Activated CD4-positive, alpha-beta T cell treated with anti-CD3 and anti-CD28 coated beads for 48 hours (primary cell): Measurements from ENCODE around the gene MCF2L2.
A peak's percentile ranks its signal among the peaks of the same experiment; 100 is the strongest.
"Not testable (repeated sequence)": the region's sequence is repeated elsewhere in the genome, so short reads cannot be mapped to it uniquely, and the experiment has no call there.

Experiments used
- DNase-seq: peaks from one replicate; pipeline ENCODE4 v3.0.0-alpha.2; 2020

The MCF2L2 gene

DNA sequence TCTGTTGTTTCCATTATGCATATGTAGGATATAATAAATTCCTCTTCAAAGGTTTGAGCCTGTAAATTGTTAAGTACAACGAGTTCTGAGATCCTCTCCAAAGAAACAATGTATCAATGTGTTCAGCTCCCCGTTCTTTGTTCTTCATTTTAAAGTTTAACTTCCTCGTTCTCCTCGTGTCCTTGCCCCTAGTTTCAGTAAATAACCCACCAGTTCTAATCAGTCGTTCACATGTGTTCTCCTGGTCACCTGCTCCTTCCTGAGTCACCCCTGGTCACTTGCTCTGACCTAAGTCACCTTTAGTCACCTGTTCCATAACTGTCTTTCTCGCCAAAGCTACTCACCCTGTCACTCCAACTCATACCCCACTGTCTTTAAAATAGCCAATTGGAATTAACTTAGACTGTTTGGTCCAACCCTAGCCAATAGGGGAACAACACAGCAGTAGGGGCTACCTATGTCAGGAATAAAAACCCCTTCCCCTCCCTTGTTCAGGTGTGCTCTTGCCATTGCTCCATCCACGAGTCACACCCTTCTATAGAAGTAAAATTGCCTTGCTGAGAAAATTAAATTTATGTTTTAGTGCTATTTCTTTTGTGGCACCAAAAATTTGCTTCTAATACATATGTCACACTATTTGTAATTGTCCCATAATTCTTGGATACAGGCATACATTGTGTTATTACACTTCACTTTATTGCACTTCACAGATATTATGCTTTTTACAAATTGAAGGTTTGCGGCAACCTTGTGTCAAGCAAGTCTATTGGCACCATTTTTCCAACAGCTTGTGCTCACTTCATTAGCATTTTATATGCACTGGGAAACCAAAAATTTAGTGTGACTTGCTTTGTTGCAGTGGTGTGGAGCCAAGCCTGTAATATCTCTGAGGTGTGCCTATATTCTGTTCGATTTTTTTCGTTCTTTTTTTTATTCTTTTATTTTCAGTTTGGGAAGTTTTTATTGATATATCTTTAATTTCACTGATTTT lies 15.3 kb upstream of the MCF2L2 start:
- DNase-seq: no peak

DNA sequence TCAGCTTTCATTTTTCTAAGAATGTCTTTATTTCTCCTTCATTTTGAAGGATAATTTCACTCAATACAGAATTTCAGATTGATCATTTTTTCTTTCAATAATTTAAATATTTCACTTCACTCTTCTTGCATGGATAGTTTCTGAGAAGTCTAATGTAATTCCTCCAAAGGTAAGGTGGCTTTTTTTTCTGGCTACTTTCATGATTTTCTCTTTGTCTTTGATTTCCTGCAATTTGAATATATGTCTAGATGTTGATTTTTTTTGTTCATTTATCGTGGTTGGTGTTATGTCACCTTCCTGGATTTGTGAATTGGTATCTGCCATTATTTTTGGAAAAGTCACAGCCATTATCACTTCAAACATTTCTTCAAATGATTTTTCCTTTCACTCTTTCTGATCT lies 14.6 kb upstream of the MCF2L2 start:
- DNase-seq: no peak

DNA sequence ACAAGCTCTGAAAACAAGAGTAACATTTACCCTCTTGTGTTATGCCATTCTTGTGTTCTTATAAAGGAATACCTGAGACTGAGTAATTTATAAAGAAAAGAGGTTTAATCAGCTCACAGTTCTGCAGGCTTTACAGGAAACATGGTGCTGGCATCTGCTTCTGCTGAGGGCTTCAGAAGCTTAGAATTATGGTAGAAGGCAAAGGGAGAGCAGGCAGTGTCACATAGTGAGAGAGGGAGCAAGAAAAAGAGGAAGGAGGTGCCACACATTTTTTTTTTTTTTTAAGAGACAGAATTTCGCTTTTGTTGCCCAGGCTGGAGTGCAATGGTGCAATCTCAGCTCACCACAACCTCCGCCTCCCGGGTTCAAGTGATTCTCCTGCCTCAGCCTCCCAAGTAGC lies 12.1 kb upstream of the MCF2L2 start:
- not testable (repeated sequence) for DNase-seq

DNA sequence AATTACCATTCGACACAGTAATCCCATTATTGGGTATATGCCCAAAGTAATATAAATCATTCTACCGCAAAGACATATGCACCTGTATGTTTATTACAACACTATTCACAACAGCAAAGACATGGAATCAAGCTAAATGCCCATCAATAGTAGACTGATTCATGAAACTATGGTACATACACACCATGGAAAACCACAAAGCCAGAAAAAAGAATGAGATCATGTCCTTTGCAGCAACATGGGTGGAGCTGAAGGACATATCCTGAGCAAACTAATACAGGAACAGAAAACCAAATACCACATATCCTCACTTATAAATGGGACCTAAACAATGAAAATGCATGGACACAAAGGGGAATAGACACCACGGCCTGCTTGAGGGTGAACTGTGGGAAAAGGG lies 11.1 kb upstream of the MCF2L2 start:
- DNase-seq: no peak

DNA sequence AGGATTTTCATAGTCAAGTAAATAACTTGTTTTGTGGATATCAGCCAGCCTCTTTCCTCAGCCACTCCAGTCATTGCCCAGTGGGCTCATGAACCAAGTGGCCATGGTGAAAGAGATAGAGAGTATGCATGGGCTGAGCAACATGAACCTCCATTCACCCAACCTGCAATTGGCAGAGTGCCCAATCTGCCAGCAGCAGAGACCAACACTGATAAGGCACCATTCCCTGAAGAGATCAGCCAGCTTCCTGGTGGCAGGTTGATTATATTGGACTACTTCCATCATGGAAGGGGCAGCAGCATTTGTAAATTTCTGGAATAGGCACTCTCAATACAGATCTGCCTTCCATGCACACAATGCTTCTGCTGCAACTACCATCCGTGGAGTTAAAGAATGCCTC lies 10.3 kb upstream of the MCF2L2 start:
- no peak for DNase-seq

DNA sequence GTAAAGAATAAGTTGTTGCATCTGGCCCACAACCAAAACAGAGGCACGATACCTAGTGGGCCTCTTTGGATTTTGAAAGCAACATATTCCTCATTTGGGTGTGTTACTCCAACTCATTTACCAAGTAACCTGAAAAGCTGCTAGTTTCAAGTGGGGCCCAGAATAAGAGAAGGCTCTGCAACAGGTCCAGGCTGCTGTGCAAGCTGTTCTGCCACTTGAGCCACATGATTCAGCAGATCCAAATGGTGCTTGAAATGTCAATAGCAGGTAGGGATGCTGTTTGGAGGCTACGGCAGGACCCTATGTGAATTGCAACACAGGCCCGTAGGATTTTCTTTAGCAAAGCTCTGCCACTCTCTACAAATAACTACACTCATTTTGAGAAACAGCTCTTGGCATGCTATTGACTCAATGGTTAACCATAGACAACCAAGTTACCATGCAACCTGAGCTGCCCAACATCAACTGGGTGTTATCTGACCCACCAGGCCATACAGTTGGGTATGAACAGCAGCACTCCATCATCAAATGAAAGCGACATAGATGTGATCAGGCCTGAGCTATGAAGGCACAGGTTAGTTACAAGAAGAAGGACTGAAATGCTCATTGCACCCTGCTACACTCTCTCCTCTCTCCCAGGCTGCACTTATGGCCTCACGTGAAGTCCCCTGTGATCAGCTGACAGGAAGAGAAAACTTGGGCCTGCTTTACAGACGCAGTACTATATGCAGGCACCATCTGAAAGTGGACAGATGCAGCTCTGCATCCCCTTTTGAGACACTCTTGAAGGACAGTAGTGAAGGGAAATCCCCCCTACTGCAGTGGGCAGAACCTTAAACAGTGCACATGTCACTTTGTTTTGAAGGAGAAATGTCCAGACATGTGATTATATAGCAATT lies 9.5 kb upstream of the MCF2L2 start:
- DNase-seq: no peak

DNA sequence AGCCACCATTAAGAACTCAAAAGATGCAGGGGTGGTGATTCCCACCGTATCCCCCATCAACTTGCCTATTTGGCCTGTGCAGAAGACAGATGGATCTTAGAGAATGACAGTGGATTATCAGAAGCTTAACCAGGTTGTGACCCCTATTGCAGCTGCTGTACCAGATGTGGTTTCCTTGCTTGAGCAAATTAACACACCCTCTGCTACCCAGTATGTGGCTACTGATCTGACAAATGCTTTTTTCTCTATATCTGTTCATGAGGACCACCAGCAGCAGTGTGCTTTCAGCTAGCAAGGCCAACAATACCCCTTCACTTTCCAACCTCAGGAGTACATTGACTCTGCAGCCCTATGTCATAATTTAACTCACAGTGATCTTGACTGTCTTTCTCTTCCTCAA lies 8.6 kb upstream of the MCF2L2 start:
- DNase-seq: no peak

DNA sequence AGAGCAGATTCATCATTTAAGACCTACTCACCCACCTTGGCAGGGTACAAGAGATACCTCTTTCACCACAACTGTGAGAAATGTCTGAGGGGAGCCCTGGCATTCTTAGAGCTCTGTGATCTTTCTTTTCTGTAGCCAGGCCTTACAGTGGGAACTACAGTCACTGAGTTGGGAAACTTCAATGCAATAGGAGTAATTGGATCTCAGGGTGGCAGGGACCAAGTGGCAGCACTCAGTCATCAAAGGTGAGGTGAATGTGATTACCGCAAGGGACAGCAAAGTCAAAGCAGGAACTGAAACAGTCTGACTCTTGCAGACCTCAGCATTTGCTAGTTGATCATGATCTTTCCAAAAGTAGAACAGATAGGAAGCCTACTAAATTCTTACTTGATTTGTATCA lies 7.2 kb upstream of the MCF2L2 start:
- peak; percentile 48 for DNase-seq

DNA sequence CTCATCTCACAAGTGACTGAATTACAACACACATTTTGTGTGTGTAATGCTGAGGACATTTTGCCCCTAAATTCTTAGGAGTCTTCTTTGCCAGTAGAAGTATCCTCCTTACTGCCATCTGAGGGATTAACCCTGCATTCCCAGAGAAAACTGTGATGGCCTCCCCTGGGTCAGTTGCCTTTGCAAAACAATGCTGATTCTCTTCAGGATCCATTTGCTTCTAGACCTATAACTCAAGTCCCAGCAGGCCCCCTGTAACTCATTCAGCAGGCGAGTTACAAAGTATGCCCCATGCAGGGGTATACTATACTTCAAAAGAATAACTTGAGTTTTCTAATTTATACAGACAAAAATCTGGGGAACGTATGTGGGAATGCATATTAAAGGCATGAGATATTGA lies 6.6 kb upstream of the MCF2L2 start:
- no peak for DNase-seq

DNA sequence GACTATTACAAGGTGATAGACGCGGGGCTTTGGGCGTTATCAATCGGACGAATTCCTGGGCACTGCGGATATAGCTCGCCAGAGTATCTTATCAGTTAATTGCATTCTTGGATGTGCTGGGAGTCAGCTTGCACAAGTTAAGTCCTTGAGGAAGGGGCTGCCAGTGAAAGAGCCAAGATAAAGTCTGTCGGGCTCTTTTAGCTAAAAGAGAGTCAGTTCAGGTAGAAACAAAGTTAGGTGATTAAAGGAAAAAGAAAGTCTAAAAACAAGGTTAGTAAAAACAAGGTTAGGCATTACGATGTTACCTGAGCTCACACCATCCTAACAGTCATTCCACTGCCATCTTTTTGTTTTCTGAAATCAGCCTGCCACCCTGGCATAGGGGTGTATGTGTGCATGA lies 6.1 kb upstream of the MCF2L2 start:
- DNase-seq: no peak

DNA sequence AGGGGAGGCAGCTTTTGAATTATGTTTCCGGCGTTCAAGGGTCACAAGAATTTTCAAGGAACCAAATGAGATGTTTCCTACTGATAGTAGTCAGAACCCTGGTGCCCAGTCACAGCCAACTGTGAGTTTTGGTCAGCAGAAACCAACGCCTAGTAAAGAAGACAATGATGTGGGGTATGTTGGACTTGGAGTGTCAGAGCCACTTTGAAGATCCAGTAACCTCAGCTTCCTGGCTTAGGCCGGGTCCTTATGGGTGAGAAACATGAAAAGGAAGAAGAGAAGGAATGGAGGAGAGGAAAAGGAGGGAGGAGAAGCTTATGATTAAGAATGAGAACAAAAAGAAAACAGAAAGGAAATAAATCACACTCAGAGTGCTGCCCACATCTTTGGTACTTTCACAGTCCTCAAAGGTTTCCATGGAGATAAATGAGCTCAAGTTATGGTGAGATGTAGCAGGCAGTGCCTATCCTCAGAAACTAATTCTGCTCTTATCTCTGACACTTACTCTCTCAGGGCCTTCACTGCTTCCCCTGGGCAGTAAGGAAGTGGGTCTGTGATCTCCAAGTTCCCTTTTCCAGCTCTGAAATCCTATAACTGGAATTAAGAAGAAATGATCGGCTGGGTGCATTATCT lies 2.0 kb upstream of the MCF2L2 start:
- peak; percentile 40 for DNase-seq

DNA sequence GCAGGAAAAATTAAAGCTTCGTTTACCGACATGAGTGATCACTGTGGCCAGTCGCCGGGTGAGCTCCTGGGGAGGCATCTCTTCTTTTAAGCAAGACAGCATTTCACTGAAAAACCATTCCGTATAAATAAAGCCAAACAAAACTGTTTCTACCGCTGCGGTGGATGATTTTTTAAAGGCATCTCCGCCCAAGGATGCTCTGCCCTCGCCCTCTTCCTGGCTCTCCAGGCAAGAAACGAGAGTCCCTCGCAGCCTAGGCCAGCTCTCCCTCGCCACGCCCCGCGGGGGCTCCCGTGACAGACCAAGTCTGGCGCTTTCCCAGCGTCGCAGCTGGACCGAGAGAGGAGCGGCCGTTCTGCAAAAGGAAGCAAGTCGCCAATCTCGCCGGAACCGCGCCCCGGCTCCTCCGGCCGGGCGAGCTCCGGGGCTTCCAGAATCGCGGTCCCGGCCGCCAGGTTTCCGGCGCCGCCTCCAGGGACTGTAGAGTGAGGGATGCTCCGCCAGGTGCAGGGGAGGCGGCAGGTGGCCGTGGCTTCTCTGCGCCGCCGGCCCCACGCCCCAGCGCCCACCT lies 458 bp downstream of the MCF2L2 start:
- DNase-seq: peak; percentile 47

DNA sequence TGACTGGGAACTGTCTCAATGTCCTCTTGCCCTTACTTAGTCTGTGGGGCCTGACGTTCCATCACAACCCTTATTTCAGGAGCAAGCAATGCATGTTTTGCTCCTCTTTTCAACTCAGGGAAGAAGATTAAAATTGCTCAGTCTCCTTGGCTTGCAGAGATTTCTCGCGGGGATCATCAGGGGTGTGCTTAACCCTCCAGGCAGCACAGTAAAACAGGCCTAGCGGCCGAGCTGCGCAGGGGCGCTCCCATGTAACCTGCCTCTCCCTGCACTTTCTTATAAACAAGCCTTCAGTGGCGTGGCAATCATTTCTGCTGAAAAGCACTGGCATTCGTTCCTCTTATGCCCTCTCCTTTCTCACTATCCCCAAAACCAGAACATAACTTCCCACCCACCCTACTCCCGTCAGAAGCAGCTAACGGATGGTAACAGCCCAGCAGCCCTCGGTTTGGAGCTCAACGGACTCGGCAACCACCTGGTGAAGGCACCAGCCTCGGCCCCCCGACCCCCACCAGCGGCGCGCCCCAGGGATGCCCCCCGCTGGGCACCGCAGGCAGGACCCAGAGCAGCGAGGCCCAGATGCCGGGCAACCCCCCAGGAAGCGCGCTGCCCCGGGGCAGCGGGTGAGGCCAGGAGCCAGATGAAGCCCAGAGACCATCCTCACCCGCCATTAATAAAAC lies 1.1 kb downstream of the MCF2L2 start:
- DNase-seq: no peak

DNA sequence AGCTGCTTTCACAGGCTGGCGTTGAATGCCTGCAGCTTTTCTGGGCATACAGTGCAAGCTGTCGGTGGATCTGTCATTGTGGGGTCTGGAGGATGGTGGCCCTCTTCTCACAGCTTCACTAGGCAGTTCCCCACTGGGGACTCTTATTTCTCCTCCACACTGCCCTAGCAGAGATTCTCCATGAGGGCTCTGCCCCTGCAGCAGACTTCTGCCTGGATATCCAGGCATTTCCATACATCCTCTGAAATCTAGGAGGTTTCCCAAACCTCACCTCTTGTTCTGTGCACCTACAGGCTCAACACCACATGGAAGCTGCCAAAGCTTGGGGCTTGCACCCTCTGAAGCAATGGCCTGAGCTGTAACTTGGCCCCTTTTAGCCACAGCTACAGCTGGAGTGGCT lies 9.6 kb downstream of the MCF2L2 start:
- DNase-seq: not testable (repeated sequence)

DNA sequence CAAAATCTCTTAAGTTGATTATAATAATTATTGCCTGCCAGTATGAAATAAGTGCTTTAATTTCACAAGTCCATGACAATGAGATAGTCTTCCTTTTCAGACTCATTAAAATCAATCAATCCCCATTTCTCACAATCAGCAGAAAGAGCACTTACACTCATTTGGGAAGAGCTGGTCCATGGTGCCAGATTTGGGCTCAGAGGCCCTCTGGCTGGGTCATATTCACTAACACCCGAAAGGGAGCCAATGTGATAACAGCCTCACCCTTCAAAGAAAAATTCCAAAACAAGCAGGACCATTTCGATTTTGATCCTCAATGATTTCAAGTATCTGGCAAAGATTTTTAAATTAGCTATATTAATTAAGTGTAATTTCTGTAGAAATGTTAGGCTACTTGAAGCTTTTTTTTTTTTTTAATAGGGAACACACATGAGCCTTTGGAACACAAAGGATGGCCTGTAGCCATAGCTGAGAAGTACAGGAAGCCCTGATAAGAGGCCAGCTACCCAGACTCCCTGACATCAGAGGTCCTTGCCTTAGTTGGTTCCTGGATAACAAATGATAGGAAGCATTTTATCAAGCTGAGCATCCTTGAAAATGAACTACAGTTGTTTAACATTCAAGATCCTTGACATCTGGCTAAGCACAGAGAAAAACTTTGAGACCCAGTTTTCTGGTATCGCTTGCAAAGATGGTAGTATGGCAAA lies 17.1 kb downstream of the MCF2L2 start:
- DNase-seq: no peak

DNA sequence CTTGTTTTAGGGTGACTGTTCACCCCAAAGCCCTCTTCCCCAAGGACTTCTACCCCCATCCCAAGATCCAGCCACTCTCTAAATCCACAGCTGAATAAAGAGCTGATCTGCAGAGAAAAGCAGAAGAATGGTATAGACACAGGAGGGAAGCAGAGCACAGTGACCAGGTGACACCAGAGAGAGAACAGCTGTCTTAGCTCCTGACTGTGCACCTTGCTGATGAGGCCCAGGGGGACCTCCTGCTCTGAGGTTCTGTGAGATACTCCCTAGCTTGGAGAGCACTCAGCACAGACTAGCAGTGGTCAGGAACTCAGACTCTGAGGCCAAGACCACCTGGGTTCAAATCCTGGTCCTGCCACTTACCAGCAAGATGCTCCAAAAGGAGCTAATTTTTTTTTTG lies 17.7 kb downstream of the MCF2L2 start:
- DNase-seq: no peak

DNA sequence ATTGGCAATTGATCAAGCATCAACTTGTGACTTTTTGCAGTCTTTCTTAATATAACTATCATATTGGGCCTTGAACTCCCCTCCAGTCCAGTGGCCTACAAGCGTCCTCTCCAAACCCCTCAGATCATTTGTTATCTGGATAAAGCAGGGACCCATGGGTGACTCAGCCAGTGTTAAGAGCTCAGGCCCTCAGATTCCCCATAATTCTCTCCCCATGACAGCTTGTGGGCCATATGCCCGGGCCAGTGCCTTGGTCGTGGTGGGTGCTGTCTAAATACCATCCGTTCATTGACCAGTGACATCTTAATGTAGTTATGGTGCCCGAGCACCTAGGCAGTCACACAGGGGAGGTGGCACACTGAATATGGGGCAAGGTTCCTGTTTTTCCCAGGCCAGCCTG lies 18.1 kb downstream of the MCF2L2 start:
- DNase-seq: no peak

DNA sequence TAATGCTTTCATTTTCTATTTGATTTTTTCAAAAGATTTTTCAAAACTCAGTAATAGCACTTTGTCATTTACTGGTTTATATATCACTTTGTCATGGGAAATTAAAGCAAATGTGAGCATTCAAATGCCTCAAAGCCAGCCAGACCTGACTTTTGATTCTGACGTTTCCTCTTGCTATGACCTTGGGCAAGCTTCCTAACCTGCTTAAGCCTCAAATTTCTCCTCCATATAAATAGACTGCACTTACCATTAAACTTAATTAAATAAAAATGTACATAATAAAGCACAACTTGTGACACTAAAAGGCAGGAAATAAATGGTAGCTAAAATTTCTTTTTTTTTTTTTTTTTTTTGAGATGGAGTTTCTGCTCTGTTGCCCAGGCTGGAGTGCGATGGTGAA lies 19.2 kb downstream of the MCF2L2 start:
- DNase-seq: no peak

DNA sequence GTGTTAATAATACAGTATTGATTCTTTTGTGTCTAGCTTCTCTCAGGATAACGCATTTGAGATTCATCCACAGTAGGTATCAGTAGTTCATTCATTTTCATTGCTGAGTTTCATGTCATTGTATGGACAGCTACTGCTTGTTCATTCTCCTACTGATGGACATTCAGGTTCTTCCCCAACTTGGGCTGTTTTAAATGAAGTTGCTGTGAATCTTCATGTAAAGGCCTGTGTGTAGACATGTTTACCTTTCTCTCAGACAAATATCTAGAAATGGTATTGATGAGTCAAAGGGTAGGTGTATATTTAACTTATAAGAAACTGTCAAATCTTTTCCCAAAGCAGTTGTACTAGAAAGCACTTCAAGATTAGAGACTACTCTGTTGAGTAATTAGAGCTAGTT lies 26.7 kb downstream of the MCF2L2 start:
- DNase-seq: no peak

DNA sequence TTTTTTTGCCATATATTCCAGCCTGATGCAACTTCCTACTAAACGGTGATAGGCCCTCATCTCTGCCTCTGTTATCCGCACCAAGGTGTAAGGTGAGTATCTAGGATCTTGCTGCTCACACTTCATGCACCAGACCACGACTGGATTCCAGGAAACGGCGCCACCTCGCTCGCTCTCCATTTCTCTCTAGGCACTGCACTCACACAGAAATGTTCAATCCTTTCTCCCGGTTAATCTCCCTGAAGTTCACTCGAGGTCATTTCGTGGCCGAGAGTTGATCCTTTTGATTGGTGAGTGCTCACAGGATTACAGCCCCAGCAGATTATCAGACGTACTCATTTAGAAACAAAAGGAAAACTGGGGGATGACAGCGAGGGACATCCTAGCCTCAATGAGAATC lies 28.1 kb downstream of the MCF2L2 start:
- no peak for DNase-seq

DNA sequence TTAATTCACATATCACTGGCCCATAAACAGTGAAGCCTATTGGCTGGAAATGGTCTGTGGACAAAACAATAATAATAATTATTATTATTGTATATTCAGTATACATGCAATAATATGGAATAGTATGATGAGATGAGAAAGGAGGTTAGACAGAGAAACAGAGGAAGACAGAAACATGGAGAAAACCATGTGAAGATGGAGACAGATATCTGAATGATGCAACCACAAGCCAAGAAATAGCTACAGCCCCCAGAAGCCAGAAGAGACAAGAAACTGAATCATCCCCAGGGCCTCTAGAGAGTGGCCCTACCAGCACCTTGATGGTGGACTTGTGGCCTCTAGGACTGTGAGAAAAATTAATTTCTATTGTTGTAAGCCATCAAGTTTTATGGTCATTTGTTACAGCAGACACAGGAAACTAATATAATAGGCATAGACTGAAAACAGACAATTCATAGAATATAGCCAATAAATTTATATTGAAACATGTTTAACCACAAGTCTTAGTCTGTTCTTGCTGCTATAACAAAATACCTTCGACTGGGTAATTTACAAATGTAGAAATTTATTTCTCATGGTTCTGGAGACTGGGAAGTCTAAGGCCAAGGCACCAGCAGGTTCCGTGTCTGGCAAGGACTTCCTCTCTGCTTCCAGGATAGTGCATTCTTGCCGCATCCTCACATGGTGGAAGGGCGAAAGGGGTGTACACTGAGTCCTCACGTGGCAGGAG lies 31.6 kb downstream of the MCF2L2 start:
- no peak for DNase-seq
